Gastrocnemius medialis (tissue), 4 donors: Measurements from ENCODE around the gene NHERF2.

ENCODE experiments used
- POLR2A ChIP-seq, 2 donors: fragments of 450-650 bp; IDR thresholded peaks; one replicate each; pipeline ENCODE4 v1.6.1; 2017; ENCODE audit warnings: antibody characterized with exemption in 2 of 2, mild to moderate bottlenecking in 2 of 2, moderate library complexity in 2 of 2
- TF ChIP-seq, protein P1 (sequence below), 5 experiments: fragments of 450-650 bp in 3 of 5; fragments of 200-600 bp in 2 of 5; sonication (generic) in 2 of 5; IDR thresholded peaks in 4 of 5; conservative IDR thresholded peaks in 1 of 5; 1 replicate in 4 of 5; 2 replicates in 1 of 5; pipeline ENCODE4 v1.5.1; 2016 to 2019; ENCODE audit warnings: antibody characterized with exemption in 5 of 5, mild to moderate bottlenecking in 3 of 5, moderate library complexity in 3 of 5

DNA sequence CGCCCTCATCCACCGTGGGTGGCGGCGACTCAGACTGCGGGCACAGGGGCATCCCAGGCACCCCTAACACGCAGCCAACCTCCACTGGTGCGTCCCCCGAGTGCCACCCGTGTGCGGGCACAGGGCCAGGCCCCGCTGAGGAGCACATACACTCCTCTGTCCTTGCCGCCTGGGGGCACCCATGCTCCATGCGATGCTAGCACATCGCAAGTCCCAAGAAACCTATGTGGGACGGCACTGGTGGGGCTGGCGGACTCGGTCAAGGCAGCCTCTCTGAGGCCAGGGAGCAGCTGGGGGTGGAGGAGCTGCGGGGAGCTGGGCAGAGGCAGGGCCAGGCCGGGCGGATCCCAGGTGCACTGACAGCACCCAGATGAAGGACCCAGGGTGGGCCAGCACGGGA is 21.1 kb upstream of the NHERF2 start:
- TF ChIP-seq, protein P1, sequence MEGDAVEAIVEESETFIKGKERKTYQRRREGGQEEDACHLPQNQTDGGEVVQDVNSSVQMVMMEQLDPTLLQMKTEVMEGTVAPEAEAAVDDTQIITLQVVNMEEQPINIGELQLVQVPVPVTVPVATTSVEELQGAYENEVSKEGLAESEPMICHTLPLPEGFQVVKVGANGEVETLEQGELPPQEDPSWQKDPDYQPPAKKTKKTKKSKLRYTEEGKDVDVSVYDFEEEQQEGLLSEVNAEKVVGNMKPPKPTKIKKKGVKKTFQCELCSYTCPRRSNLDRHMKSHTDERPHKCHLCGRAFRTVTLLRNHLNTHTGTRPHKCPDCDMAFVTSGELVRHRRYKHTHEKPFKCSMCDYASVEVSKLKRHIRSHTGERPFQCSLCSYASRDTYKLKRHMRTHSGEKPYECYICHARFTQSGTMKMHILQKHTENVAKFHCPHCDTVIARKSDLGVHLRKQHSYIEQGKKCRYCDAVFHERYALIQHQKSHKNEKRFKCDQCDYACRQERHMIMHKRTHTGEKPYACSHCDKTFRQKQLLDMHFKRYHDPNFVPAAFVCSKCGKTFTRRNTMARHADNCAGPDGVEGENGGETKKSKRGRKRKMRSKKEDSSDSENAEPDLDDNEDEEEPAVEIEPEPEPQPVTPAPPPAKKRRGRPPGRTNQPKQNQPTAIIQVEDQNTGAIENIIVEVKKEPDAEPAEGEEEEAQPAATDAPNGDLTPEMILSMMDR (IDR thresholded peaks at IDR 0.05 in 4 of 5, conservative IDR thresholded peaks at IDR 0.05 in 1 of 5) = no peak
- no peak for TF ChIP-seq POLR2A (IDR thresholded peaks at IDR 0.05)
